ENCODE data around the gene SIGLEC5.

DNA sequence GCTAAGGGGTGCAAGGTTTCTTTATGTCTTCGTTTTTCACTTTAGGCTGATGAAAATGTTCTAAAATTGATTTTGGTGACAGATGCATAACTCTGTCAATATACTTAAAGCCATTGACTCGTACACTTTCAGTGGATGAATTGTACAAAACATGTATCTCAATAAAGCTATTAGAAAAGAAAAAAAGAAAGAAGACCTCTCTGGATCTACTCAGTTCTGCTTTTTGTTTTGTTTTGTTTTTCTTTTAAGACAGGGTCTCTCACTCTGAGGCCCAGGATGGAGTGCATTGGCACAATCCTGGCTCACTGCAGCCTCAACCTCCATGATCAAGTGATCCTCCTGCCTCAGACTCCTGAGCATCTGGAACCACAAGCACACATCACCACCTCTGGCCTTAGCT lies 3.5 kb downstream of the SIGLEC5 start:
- TF ChIP-seq, protein P1, sequence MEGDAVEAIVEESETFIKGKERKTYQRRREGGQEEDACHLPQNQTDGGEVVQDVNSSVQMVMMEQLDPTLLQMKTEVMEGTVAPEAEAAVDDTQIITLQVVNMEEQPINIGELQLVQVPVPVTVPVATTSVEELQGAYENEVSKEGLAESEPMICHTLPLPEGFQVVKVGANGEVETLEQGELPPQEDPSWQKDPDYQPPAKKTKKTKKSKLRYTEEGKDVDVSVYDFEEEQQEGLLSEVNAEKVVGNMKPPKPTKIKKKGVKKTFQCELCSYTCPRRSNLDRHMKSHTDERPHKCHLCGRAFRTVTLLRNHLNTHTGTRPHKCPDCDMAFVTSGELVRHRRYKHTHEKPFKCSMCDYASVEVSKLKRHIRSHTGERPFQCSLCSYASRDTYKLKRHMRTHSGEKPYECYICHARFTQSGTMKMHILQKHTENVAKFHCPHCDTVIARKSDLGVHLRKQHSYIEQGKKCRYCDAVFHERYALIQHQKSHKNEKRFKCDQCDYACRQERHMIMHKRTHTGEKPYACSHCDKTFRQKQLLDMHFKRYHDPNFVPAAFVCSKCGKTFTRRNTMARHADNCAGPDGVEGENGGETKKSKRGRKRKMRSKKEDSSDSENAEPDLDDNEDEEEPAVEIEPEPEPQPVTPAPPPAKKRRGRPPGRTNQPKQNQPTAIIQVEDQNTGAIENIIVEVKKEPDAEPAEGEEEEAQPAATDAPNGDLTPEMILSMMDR (conservative IDR thresholded peaks at IDR 0.05; ENCODE audit: low read depth, low read length): no peak
- no peak for TF ChIP-seq BHLHE40 (IDR thresholded peaks at IDR 0.05; ENCODE audit: low read depth, low read length)
- no peak for TF ChIP-seq NFE2L2 (IDR thresholded peaks at IDR 0.05; ENCODE audit: low read depth, low read length)
- TF ChIP-seq POLR2A (IDR thresholded peaks at IDR 0.05; ENCODE audit: low read depth, low read length): no peak
- TF ChIP-seq RAD21 (IDR thresholded peaks at IDR 0.05; ENCODE audit: low read length): no peak
- no peak for TF ChIP-seq MXI1 (IDR thresholded peaks at IDR 0.05; ENCODE audit: borderline replicate concordance, low read depth, low read length)
- TF ChIP-seq MAZ (IDR thresholded peaks at IDR 0.05; ENCODE audit: borderline replicate concordance, low read depth, low read length): no peak
- TF ChIP-seq, protein P2, sequence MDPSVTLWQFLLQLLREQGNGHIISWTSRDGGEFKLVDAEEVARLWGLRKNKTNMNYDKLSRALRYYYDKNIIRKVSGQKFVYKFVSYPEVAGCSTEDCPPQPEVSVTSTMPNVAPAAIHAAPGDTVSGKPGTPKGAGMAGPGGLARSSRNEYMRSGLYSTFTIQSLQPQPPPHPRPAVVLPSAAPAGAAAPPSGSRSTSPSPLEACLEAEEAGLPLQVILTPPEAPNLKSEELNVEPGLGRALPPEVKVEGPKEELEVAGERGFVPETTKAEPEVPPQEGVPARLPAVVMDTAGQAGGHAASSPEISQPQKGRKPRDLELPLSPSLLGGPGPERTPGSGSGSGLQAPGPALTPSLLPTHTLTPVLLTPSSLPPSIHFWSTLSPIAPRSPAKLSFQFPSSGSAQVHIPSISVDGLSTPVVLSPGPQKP (IDR thresholded peaks at IDR 0.05; ENCODE audit: borderline replicate concordance, low read depth, low read length): no peak
- no peak for TF ChIP-seq RFX5 (IDR thresholded peaks at IDR 0.05; ENCODE audit: low read depth, low read length)
- TF ChIP-seq FOS (IDR thresholded peaks at IDR 0.05; ENCODE audit: low read depth, low read length): no peak
